ENCODE results near the gene FCSK.

Gene FCSK

DNA sequence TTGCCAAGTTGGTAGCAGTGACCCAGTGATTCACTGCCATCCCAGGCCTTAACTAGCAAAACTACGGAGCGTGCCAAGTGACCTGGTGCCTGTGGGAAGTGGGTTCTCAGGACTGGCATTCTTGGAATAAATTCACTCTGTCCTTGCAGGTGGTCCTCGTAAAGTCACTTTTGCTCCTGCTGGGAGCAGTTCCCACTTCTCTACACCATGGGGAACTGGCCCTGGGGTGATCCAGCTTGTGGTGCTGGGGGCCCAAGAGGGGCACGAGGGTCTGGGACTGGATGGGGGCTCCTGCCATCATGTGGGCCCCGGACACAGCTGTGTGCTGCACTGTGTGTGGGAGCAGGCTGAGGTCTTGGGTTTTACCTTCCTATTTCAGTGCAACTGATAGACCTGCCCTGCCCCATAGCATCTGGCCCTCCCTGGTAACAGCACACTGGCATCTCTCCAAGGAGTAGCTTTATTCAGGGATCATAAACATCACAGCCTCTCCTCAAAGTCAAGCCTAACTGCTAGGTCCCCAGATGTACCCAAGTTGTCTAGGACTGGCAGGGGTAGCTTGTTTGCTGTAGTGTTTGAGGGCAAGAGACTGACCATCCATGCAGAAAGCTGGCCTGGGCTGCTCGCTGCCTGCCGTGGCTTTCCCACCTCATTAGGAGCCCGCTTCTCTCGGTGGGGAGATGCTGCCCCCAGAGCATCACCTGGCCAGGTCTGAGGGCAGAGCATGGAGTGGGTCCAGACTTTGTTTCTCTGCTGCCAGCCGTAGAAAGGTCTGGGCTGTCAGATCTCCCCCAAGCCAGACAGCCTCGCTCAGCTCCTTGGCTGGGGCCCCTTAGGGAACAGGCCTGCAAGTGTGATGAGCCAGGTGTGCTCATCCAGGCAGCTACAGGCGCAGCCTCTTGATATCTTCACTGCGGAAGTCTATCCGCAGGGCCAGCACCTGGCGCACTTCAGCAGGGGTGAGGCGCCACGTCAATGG, 26.0 kb downstream of the FCSK start:
- no peak for DNase-seq (ENCODE audit: low read depth)

DNA sequence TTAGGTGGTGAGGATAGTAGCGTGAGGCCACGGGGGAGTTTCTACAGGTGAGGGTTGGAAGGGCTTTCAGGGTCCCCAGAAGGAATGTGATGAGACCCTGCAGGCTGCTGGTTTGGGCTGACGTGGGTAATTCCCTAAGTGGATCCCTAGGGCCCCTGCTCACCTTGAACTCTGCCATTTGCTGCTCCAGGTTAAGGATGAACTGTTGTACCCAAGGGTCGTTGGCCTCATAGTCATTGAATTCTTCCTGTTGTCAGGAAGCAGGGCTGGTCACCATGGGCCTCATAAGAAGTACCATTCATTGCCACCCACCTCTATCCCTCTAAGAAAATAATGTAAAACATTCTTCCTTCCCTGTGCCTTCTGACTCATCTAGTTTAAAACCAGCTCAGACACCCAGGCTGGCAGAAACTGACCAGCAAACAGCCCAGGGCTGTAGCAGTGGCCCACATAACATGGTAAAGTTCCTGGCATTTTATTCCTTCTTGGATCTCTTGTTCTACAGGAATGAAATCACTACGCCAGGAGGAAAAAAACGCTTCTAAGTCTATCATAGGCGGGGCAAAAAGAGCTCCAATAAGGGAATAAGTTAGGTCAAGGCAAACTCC, 27.6 kb downstream of the FCSK start:
- no peak for DNase-seq (ENCODE audit: low read depth)

DNA sequence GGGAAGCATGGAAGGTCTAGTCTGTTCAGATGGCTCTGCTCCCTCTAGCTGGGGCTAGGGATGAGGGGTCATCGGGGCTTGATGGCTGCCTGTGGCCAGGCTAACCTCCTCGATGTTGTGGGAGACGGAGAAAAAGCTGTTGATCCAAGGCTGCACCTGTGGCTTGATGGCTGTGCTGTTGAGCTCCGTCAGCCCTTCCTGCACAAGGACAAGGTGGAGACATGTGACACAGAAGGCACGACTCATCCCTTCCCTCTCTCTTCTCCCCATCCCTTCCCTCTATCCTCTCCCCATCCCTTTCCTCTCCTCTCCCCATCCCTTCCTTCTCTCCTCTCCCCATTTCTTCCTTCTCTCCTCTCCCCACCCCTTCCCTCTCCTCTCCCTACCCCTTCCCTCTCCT, 28.2 kb downstream of the FCSK start:
- no peak for DNase-seq (ENCODE audit: low read depth)

DNA sequence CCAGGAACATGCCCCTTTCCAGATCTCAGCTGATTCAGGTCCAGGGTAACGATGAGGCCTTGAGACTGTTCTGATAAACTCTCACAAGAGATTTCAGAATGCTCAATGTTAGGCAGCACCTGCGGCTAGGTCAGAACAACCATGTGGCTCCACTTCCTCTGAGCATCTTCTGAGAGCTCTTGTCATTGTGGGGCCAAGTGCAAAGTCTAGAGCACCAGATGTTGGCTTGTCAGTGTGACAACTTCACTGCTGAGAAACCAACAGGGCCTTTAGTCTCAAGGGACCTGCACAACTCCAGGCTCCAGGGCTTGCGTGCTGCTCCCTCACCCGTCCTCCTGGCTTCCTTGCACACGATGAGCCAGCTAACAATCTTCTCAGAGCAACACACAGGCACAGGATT, 29.0 kb downstream of the FCSK start:
- DNase-seq (ENCODE audit: low read depth) = no peak

DNA sequence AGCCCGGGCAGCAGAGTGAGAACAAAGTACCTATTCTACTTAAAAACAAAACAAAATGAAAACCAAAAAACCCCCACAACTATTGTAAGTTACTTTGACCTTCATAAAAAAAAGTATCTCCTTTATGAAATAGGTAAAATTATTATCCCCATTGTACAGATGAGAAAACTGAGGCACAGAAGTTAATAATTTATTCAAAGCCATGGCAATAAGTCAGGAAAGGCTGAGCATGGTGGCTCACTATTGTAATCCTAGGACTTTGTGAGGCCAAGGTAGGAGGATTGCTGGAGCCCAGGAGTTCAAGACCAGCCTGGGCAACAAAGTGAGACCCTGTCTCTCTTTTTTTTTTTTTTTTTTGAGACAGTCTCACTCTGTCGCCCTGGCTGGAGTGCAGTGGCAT, 30.5 kb downstream of the FCSK start:
- DNase-seq (ENCODE audit: low read depth) = no peak

DNA sequence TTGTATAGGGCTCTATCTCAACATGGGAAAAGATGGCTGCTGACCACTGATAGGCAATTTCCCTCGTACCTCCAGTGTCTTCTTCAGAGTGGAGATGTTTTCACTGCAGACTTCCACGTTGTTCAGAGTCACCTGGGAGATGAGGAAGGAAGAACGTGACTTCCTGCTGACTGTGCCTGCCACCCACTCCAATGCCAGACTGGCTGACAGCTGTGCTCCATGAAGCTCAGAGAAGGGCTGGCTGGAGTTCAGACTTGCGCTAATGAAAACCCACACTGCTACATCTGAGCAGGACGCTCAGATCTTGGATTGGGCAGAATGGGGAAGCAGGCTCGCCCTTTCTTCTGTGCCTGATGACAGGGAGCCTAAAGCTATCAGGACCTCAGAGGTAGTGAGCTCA, 35.9 kb downstream of the FCSK start:
- no peak for DNase-seq (ENCODE audit: low read depth)

DNA sequence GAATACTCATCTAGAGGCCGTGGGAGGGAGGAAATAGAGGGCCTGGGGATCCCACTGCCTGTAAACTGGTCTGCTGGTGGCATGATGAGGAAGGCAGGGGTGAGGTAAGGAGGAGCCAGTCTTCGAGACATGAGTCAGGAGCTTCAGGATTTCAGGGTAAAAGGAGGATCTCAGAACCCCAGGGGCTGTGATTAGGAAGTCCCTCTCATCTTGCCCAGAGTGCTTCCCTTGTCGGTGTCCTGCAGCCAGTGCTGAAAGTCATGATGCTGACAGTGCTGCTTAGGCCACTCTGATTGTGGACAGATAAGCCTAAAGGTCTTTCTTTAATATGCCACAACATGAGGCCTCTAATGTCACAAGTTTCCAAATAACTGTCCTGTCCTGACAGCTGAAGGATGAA, 39.4 kb downstream of the FCSK start:
- DNase-seq (ENCODE audit: low read depth) = no peak

DNA sequence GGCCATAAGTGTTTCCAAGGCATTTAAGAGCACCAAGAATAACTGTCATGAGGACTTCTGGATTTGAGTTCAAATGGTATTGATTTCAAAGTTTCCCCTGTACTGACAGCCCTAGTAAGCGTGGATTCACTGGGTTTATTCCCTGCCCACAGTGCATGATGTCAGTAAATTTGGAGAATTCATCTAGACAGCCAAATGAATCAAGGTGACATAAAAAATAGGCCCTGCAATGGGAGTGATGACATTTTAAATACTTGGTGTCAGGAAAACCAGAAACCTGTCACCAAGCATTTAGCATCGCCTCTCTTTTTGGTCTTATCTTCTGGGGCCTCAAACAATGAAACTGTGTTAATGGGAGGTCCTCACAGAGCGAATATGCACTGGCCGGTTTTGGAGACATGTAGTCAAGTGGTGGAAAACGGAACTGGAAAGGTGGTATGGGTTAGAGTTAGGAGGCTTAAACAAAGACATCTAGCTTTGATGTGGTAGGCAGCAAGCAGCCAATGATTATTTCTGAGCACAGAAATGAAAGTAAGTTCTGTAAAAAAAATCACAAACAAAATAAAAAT, 39.9 kb downstream of the FCSK start:
- DNase-seq (ENCODE audit: low read depth) = no peak

DNA sequence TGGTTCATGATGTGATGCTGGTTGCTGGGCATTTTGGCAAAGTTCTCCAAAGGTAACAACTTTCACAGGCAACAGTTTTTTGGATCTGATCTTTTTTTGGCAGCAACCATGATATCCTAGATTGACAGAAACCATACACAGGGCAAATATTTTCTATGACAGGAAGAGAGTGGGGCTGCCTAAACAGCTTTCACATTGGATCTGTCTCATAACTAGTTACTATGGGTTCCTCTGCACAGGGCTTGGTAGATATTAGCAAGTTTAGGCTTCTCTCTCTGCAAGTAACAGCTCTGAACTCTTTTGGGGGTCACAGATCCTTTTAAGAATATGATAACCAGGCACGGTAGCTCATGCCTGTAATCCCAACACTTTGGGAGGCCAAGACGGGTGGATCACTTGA, 40.4 kb downstream of the FCSK start:
- no peak for DNase-seq (ENCODE audit: low read depth)

DNA sequence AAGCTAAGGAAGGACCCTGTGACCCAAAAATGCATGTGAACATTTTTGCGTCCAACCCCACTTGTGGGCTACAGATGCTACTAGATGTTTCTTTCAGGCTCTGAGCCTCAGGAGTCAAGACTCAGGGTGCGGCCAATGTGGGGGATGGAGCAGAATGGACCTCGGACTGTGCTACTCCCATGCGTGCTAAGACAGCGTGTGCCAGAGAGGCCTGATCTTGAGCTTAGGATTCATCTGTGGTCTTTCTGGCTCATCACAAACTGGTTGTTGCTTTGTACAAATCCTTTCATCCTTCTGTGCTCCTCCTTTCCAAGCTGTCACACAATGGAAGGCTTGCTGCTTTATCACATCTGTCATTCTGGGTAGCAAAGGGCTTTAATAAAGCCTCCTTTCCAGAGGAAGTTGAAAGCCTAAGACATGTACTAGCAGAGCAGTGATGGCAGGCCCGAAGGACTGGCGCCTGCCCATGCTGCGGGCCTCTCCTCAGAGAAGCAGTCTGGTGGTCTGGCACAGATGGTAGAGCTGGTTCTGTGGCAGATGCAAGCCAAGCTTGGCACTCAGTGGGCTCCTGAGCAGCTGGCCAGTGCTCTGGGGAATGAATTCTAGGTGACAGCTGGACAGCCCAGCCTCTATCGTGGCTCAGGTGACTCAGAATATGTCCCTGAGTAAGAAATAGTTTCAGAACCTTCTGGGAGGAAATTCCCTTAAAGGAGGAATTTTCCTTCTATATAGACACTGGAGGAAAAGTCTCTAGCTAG, 41.2 kb downstream of the FCSK start:
- DNase-seq (ENCODE audit: low read depth) = no peak

DNA sequence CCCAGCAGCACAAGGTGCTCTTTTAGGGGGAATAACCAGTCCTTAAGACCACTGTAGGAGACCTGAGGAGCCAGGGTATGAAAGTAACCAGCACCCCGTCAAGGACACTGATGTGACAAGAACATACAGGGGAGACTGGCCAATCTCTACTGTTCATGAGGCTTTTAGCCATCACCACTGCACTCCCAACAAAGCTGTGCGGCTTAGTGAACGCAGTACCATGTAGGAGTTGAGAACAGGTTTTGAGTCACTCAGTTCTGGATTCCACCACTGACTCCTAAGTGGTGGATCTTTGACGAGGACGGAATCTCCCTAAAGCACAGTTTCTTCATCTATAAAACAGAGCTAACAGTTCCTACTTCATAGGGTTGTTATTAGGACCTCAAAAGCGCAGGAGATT, 42.1 kb downstream of the FCSK start:
- no peak for DNase-seq (ENCODE audit: low read depth)

DNA sequence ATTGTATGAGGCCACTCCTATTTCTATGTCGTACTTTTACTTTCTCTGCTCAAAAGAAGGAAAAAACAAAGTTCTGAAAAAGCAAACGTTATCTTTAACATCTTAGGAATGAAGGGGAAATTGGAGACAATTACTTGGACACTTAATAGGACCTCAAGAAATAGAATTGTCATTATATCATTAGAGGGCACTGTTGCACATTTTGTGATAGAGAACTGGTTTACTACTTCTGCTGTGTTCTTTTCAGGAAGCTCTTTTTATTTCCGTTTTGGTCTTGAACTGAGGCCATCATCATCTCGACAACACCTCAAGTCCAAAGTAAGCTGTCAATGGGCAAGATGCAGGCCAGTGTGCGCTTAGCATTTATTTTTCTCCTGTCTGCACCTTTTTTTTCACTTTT, 54.4 kb downstream of the FCSK start:
- DNase-seq (ENCODE audit: low read depth) = no peak

DNA sequence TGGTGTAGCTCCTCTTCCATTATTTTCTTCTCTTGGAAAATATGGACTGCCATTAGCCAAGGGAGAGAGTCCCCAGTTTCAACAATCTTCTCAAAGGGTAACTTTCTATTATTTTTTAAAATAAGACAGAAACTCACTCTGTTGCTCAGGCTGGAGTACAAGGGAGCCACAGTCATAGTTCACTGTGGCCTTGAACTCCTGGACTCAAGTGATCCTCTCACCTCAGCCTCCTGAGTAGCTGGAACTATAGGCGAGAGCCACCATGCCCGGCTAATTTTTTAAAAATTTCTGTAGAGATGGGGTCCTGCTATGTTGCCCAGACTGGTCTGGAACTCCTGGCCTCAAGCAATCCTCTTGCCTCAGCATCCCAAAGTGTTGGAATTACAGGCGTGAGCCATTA, 55.8 kb downstream of the FCSK start:
- no peak for DNase-seq (ENCODE audit: low read depth)

DNA sequence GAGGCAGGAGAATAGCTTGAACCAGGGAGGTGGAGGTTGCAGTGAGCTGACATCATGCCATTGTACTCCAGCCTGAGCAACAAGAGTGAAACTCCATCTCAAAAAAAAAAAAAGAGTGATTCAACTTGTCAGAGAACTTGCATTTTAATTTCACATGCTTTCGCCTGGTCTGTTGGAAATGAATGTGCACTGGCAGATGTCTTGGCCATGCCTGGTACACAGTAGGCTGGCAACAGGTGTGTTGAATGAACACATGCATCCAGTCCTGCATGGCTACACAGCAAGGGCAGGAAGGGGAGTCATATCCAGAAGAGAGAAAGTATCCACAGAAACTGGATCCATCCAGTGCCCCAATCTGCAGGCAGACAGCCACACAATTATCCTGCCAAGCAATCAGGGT, 57.4 kb downstream of the FCSK start:
- no peak for DNase-seq (ENCODE audit: low read depth)

DNA sequence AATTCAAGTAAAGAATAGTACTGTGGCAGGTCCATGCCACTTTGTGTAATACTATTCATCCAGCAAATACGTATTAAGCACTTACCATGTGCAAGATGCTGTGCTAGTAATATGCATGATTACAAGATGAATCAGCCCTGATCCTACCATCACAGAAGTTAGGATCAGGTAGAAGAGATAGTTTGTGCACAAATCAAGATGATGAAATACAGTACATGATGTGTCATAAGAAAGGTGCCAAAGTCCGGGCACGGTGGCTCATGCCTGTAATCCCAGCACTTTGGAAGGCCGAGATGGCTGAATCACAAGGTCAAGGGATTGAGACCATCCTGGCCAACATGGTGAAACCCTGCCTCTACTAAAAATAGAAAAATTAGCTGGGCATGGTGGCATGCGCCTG, 58.1 kb downstream of the FCSK start:
- DNase-seq (ENCODE audit: low read depth) = no peak

DNA sequence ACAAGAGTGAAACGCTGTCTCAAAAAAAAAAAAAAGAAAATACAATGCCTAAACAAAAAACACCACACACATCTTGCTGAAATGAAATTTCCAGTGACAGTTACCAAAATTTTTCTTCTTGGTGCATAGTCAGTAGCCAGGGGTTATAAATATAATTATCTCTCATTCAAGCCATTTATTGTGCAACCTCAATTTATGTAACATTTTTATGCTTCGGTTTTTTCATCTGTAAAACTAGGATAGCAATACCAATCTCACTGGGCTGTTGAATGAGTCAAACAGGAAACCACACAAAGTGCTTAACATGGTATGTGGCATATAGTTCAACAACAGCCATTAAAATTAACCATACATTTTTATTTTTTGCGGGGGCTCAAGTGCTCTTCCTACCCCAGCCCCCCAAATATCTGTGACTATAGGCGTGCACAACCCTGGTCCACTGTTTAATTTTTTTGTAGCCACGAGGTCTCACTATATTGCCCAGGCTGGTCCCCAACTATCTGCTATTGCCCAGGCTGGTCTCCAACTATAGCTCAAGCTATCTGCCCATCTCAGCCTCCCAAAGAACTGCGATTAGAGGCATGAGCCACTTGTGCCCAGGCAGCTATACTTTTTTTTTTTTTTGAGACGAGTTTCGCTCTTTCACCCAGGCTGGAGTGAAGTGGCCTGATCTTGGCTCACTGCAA, 66.4 kb downstream of the FCSK start:
- DNase-seq (ENCODE audit: low read depth) = no peak

DNA sequence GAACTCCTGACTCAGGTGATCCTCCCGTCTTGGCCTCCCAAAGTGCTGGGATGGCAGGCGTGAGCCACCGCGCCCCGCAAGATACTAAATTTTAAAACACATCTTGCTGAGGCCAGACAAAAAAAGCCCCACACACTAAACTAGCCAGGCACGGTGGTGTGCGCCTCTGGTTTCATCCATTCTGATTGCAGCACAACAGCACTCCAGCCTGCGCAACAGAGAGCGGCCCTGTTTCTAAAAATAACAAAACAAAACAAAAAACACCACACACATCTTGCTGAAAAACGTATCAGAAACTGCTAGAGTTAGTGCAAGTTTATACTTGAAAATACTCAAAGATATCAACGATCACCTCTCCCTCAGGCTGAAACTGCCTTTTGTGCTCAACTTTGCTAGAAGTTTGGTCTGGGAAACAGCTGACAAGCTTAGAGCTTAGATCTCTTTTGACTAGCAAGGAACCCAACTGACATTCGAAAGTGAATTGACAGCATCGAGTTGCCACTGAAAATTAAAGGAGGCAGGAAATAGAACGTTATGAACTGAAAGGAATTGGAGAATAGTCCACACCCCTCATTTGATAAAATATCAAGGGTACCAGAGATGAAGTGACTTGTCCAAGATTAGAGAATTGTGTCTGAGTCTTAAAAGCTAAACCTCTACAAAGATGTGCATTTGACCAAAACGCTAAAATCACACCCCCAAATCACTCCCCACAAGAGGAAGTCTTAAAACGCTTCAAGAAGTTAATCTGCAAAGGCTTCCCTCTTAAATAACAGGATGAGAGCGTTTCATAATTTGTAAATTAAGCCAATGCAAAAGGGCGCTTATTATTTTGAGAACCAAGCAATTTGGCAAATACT, 68.1 kb downstream of the FCSK start:
- DNase-seq (ENCODE audit: low read depth) = no peak

DNA sequence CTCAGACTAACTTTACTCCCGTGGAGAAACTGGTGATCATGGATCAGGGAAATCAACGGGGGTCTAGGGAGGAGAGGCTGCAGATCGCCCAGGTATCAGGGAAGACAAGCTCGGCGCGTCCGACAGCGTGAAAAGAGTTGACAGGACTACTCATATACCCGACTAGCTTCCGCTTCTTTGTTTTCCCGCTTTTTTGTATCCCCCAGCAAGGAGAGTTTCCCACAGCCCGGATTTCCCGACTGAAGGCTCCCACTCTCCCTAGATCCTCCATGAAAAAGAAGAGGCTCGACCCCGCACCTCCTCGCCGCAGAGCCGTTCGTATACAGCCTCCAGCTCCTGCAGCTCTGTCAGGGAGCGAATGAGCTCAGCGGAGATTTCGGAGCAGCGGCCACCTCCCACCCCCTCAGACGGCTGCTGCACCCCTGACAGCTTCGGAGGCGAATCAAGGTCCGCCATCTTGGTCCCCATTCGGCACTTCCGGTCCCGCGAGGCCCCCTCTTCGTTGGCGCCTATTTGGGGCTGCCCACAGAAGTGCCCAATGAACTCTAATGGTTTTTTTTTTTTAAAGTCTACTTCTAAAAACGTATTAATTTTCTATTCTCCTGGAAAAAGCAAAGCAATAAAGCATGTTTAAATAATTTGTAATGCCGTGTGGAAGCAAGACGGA, 68.8 kb downstream of the FCSK start, which contains the start of gene COG4:
Gene COG4, minus strand, starts transcription at position 479 of the 667 bp plus-strand sequence. Its CDS starts 11 bp downstream, at position 468.
- DNase-seq (ENCODE audit: low read depth) = peak; percentile 81

DNA sequence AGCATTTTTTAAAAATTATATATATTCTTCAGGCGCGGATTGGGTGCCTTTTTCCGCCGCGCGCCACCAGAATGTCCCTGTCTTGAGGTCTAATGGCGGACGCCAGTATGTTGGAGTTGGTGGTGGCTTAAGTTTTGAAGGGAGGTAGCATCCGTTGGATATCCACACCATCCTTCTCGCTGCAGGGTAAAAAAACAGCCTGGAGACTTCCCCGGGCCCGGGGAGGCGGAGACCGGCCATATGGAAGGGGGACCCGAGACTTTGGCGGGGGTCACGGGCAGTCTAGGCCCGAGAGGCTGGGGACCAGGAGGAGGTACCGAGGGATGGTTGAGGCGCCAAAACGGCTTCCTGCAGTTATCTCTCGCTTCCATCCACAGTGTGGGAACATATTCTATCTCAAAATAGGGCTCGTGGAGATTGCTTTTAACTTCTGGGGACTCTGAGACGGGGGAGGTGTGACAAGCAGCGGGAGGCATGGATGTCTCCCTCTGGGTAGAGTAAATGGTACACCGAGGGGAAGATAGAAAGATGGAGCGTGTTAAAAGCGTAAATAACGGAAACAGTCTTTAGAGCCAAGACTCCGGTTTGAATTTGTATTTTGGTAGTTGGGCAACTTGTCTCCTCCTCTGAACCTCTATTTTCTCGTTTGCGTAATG, 69.5 kb downstream of the FCSK start, which contains the start of gene SF3B3:
Gene SF3B3, plus strand, starts transcription at position 74 of the 656 bp plus-strand sequence. CDS start 2,841 bp downstream, outside the sequence.
- peak; percentile 51 for DNase-seq (ENCODE audit: low read depth)
